HEK293 (cell line): ENCODE data around the gene CDH12.
A peak's percentile ranks its signal among the peaks of the same experiment; 100 is the strongest.

Source experiments
- CTCF ChIA-PET: fragments of 350-600 bp; formaldehyde crosslinking; extraction: SDS; loops from one replicate; lab custom pipeline; 2021; ENCODE audit warnings: antibody characterized with exemption; lab: Yijun Ruan, JAX
- POLR2A ChIA-PET: fragments of 300-600 bp; formaldehyde crosslinking; extraction: SDS; loops from one replicate; lab custom pipeline; 2020; ENCODE audit warnings: antibody characterized with exemption, inconsistent platforms; lab: Yijun Ruan, JAX
- H3K27ac ChIP-seq: fragments of 200-500 bp; sonication (Bioruptor generic); 2 replicates; pipeline ENCODE4 v1.5.1; 2014; ENCODE audit warnings: low read depth, low read length, control low read depth, inconsistent platforms; ENCODE audit errors: extremely low read depth
- H3K36me3 ChIP-seq, 2 experiments: fragments of 200-500 bp in 1 of 2; sonication (Bioruptor generic) in 1 of 2; 1 replicate in 1 of 2; 2 replicates in 1 of 2; pipeline ENCODE4 v1.5.1; 2014 to 2017; ENCODE audit warnings: inconsistent platforms in 2 of 2, low read length in 2 of 2; ENCODE audit not compliant: control insufficient read depth in 2 of 2, insufficient read depth in 1 of 2
- H3K4me1 ChIP-seq: fragments of 200-500 bp; sonication (Bioruptor generic); 2 replicates; pipeline ENCODE4 v1.5.1; 2014; ENCODE audit warnings: mild to moderate bottlenecking, low read length, inconsistent platforms; ENCODE audit not compliant: control insufficient read depth, insufficient read depth
- H3K4me3 ChIP-seq: 2 replicates; pipeline ENCODE4 v1.5.1; 2011; ENCODE audit warnings: low read depth, mild to moderate bottlenecking, control low read depth, low read length, moderate library complexity
- H3K9me3 ChIP-seq: fragments of 200-500 bp; sonication (Bioruptor generic); 2 replicates; pipeline ENCODE4 v1.5.1; 2014; ENCODE audit warnings: low read depth, low read length, inconsistent platforms; ENCODE audit not compliant: control insufficient read depth, insufficient read depth
- FEZF1 ChIP-seq: fragments of 450-650 bp; formaldehyde crosslinking; IDR thresholded peaks from 2 replicates; pipeline ENCODE4 v1.5.1; 2016; ENCODE audit warnings: missing biosample characterization, missing genetic modification characterization
- KLF8 ChIP-seq: fragments of 450-650 bp; formaldehyde crosslinking; IDR thresholded peaks from 2 replicates; pipeline ENCODE4 v1.5.1; 2016; ENCODE audit warnings: missing biosample characterization, missing genetic modification characterization
- PRDM10 ChIP-seq: fragments of 450-650 bp; formaldehyde crosslinking; IDR thresholded peaks from 2 replicates; pipeline ENCODE4 v1.5.1; 2016; ENCODE audit warnings: missing biosample characterization, missing genetic modification characterization
- SP3 ChIP-seq: fragments of 450-650 bp; formaldehyde crosslinking; IDR thresholded peaks from 2 replicates; pipeline ENCODE4 v1.5.1; 2016; ENCODE audit warnings: missing biosample characterization, missing genetic modification characterization
- ZFHX2 ChIP-seq: fragments of 450-650 bp; formaldehyde crosslinking; conservative IDR thresholded peaks from 2 replicates; pipeline ENCODE4 v1.5.1; 2016; ENCODE audit warnings: missing biosample characterization, missing genetic modification characterization
- ZFP69B ChIP-seq: fragments of 450-650 bp; formaldehyde crosslinking; IDR thresholded peaks from 2 replicates; pipeline ENCODE4 v1.5.1; 2016; ENCODE audit warnings: missing biosample characterization, missing genetic modification characterization
- ZNF16 ChIP-seq: fragments of 450-650 bp; formaldehyde crosslinking; IDR thresholded peaks from 2 replicates; pipeline ENCODE4 v1.5.1; 2016; ENCODE audit warnings: low read depth, missing biosample characterization, missing genetic modification characterization
- ZNF184 ChIP-seq: fragments of 450-650 bp; IDR thresholded peaks from 2 replicates; pipeline ENCODE4 v1.5.1; 2018; ENCODE audit warnings: missing biosample characterization, mild to moderate bottlenecking, missing genetic modification characterization
- ZNF341 ChIP-seq: fragments of 450-650 bp; formaldehyde crosslinking; IDR thresholded peaks from 2 replicates; pipeline ENCODE4; 2016; ENCODE audit warnings: low read depth, missing biosample characterization, missing genetic modification characterization
- ZNF354C ChIP-seq: fragments of 450-650 bp; formaldehyde crosslinking; IDR thresholded peaks from 2 replicates; pipeline ENCODE4 v1.5.1; 2016; ENCODE audit warnings: missing biosample characterization, missing genetic modification characterization, low read depth, borderline replicate concordance
- ZNF433 ChIP-seq: fragments of 450-650 bp; formaldehyde crosslinking; IDR thresholded peaks from 2 replicates; pipeline ENCODE4 v1.5.1; 2016; ENCODE audit warnings: missing biosample characterization, missing genetic modification characterization, low read depth
- ZNF623 ChIP-seq: fragments of 450-650 bp; formaldehyde crosslinking; IDR thresholded peaks from 2 replicates; pipeline ENCODE4 v1.5.1; 2016; ENCODE audit warnings: missing biosample characterization, missing genetic modification characterization
- ZNF654 ChIP-seq: fragments of 450-650 bp; formaldehyde crosslinking; IDR thresholded peaks from 2 replicates; pipeline ENCODE4 v1.5.1; 2016; ENCODE audit warnings: low read depth, missing biosample characterization, missing genetic modification characterization
- ZNF677 ChIP-seq: fragments of 450-650 bp; IDR thresholded peaks from 2 replicates; pipeline ENCODE4 v1.5.0; 2018; ENCODE audit warnings: missing biosample characterization, mild to moderate bottlenecking, missing genetic modification characterization, moderate library complexity
- ZNF791 ChIP-seq: fragments of 450-650 bp; formaldehyde crosslinking; IDR thresholded peaks from 2 replicates; pipeline ENCODE4 v1.5.1; 2016; ENCODE audit warnings: missing biosample characterization, missing genetic modification characterization
- ZNF792 ChIP-seq: fragments of 450-650 bp; formaldehyde crosslinking; IDR thresholded peaks from 2 replicates; pipeline ENCODE4 v1.5.1; 2016; ENCODE audit warnings: missing biosample characterization, missing genetic modification characterization
- TF ChIP-seq, protein P1 (sequence below): fragments of 450-650 bp; formaldehyde crosslinking; IDR thresholded peaks from 2 replicates; pipeline ENCODE4 v1.5.1; 2016; ENCODE audit warnings: missing biosample characterization, missing genetic modification characterization
- TF ChIP-seq, protein P2 (sequence below): fragments of 450-650 bp; formaldehyde crosslinking; IDR thresholded peaks from 2 replicates; pipeline ENCODE4 v1.5.1; 2017; ENCODE audit warnings: missing biosample characterization, missing genetic modification characterization
- TF ChIP-seq, protein P3 (sequence below): fragments of 450-650 bp; formaldehyde crosslinking; IDR thresholded peaks from 2 replicates; pipeline ENCODE4 v1.5.1; 2016; ENCODE audit warnings: missing biosample characterization, missing genetic modification characterization
- TF ChIP-seq, protein P4 (sequence below): fragments of 450-650 bp; formaldehyde crosslinking; IDR thresholded peaks from 2 replicates; pipeline ENCODE4 v1.5.1; 2017; ENCODE audit warnings: missing biosample characterization, missing genetic modification characterization

The CDH12 gene

GRCh38 chr5:22431840-22432239 is 421.3 kb downstream of the CDH12 start (continued):
- TF ChIP-seq, protein P1, sequence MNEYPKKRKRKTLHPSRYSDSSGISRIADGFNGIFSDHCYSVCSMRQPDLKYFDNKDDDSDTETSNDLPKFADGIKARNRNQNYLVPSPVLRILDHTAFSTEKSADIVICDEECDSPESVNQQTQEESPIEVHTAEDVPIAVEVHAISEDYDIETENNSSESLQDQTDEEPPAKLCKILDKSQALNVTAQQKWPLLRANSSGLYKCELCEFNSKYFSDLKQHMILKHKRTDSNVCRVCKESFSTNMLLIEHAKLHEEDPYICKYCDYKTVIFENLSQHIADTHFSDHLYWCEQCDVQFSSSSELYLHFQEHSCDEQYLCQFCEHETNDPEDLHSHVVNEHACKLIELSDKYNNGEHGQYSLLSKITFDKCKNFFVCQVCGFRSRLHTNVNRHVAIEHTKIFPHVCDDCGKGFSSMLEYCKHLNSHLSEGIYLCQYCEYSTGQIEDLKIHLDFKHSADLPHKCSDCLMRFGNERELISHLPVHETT (tag by site-specific recombination), result no peak
- no peak for TF ChIP-seq SP3 (tag by site-specific recombination)
- TF ChIP-seq KLF8 (tag by site-specific recombination), result no peak
- TF ChIP-seq ZFP69B (tag by site-specific recombination), result no peak
- TF ChIP-seq ZNF791 (tag by site-specific recombination), result no peak

DNA sequence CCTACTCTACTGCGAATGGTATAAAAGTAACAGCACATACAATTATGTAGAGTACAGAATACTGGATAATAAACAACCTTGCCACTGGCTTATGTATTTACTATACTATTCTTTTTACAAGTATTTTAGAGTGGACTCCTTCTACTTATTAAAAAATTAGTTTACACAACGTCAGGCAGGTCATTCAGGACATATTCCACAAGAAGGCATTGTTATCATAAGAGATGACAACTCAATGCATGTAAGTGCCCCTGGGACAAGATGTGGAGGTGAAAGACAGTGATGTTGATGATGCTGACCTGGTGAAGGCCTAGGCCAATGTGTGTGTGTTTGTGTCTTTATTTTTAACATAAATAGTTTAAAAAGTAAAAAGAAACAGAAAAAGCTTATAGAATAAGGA is 421.7 kb downstream of the CDH12 start:
- no peak for TF ChIP-seq ZNF623 (tag by site-specific recombination)
- 0 out of 2 replicates have a peak, but pooled peaks have one; percentile 17 for TF ChIP-seq ZNF654 (tag by site-specific recombination)
- TF ChIP-seq, all 188 proteins: peak for 1
- ChIA-PET POLR2A (no interaction called here), CTCF (no interaction called here)
- Histone ChIP-seq H3K36me3 (no peaks in the 10 kb centered on the region), H3K9me3 (no peaks in the 10 kb centered on the region), H3K27ac (no peak overlapping the region), H3K4me3 (no peak overlapping the region), H3K4me1 (no peaks in the 10 kb centered on the region)

DNA sequence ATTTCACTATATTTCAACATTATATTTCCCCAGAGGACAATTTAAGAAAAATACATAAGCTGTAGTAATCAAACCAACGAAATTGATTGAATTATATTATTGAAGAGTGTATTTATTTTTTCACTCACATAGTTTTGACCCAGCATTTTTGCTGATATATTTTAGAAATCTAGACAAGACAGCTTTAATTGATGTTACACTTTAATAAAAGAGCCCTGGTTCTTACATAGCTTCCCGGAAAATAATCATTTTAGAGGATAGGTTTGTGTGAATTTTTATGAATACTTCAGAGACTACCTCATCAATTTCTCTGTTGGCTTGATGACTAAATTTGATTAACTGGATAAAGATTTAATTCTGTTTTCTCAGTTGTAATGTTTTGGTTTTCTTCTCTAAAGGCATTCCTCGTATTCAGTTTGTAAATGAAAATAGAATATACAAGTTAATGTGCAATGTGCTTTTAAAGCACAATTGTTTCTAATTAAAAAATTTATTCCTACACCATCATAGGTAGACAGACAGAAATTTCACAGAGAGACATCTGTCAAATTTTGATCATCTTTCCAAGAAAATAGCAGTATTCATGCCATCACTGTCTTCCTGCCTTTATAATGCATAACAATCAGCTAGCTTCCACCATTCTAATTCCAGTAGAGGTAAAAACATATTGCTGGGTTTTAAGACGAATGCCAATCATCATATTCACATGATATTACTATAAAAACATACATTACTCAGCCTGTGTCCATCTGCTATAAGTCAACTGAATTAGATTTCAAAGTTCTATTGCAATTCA is 441.4 kb downstream of the CDH12 start:
- ChIA-PET CTCF (no interaction called here), POLR2A (no interaction called here)
- TF ChIP-seq PRDM10 (tag by site-specific recombination) (no peak), FEZF1 (tag by site-specific recombination) (no peak), ZNF792 (tag by site-specific recombination) (no peak), ZNF184 (tag by site-specific recombination) (no peak), ZNF433 (tag by site-specific recombination) (no peak), ZNF677 (tag by site-specific recombination) (no peak), ZFHX2 (tag by site-specific recombination) (no peak), ZNF16 (no peak), ZNF354C (tag by site-specific recombination) (no peak), ZNF341 (tag by site-specific recombination) (no peak)
- TF ChIP-seq, protein P2, sequence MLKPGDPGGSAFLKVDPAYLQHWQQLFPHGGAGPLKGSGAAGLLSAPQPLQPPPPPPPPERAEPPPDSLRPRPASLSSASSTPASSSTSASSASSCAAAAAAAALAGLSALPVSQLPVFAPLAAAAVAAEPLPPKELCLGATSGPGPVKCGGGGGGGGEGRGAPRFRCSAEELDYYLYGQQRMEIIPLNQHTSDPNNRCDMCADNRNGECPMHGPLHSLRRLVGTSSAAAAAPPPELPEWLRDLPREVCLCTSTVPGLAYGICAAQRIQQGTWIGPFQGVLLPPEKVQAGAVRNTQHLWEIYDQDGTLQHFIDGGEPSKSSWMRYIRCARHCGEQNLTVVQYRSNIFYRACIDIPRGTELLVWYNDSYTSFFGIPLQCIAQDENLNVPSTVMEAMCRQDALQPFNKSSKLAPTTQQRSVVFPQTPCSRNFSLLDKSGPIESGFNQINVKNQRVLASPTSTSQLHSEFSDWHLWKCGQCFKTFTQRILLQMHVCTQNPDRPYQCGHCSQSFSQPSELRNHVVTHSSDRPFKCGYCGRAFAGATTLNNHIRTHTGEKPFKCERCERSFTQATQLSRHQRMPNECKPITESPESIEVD (tag by site-specific recombination), result no peak
- TF ChIP-seq, protein P3, sequence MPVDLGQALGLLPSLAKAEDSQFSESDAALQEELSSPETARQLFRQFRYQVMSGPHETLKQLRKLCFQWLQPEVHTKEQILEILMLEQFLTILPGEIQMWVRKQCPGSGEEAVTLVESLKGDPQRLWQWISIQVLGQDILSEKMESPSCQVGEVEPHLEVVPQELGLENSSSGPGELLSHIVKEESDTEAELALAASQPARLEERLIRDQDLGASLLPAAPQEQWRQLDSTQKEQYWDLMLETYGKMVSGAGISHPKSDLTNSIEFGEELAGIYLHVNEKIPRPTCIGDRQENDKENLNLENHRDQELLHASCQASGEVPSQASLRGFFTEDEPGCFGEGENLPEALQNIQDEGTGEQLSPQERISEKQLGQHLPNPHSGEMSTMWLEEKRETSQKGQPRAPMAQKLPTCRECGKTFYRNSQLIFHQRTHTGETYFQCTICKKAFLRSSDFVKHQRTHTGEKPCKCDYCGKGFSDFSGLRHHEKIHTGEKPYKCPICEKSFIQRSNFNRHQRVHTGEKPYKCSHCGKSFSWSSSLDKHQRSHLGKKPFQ, result no peak
- TF ChIP-seq, protein P4, sequence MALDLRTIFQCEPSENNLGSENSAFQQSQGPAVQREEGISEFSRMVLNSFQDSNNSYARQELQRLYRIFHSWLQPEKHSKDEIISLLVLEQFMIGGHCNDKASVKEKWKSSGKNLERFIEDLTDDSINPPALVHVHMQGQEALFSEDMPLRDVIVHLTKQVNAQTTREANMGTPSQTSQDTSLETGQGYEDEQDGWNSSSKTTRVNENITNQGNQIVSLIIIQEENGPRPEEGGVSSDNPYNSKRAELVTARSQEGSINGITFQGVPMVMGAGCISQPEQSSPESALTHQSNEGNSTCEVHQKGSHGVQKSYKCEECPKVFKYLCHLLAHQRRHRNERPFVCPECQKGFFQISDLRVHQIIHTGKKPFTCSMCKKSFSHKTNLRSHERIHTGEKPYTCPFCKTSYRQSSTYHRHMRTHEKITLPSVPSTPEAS (tag by site-specific recombination), result no peak
- no peaks in the 10 kb centered on the region; a peak in 1 of 3 replicates for H3K36me3 ChIP-seq
- no peaks in the 10 kb centered on the region for H3K4me1 ChIP-seq
- no peak overlapping the region for H3K4me3 ChIP-seq
- H3K27ac ChIP-seq, result no peak overlapping the region
- H3K9me3 ChIP-seq, result no peaks in the 10 kb centered on the region
